ENCODE results near the gene TGOLN2.
"Not testable (repeated sequence)": the region's sequence is repeated elsewhere in the genome, so short reads cannot be mapped to it uniquely, and the experiment has no call there.

The TGOLN2 gene

DNA sequence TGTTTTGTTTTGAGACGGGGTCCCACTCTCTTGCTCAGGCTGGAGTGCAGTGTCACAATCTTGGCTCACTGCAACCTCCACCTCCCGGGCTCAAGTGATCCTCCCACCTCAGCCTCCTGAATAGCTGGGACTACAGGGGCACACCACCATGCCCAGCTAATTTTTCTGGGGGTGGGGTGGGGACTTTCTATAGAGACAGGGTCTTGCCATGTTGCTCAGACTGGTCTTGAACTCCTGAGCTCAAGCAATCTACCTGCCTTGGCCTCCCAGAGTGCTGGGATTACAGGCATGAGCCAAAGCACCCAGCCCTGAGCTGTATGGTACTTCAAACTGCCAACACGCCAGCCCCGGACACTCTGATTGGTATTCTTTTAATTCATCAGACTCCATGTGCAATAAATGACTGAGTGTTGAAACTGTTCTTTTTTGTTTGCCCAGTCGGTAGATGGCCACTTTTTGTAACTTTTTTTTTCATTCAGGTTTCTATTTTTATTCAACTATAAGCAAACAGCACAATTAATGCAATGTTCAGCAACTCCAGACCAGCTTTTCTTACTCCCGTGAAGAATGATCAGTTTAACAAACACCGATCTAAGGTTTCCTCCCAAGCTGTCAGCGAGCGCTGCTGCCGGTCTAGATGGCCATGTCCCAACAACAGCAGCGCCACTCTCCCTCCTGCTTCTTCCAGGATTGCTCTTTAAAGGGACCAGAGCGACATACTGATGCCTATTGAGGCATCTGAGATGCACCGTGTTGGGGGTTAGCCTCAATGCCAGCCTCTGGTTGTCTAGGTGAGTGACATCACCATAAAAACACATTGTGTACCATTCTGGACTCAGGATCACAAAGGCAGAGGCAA lies 12.5 kb upstream of the TGOLN2 start:
- DNase-seq: no peak

DNA sequence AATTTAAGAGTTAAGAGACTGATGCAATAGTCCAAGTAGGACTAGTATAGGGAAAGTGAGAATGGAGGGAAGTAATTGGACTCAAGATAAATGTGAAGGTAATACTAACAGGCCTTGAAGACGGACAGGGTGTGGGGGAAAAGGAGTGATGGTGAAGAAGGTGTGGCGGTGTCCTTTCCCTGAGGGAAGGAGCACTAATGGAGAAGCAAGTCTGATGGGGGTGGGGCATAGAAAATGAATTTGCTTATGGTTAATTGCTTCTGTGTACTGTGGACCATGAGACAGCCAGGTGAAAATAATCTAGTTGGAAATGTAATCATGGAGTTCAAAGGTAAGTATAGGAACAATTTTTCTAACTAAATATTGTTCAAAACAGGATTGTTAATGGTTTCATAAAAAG lies 7.1 kb upstream of the TGOLN2 start:
- DNase-seq: no peak

DNA sequence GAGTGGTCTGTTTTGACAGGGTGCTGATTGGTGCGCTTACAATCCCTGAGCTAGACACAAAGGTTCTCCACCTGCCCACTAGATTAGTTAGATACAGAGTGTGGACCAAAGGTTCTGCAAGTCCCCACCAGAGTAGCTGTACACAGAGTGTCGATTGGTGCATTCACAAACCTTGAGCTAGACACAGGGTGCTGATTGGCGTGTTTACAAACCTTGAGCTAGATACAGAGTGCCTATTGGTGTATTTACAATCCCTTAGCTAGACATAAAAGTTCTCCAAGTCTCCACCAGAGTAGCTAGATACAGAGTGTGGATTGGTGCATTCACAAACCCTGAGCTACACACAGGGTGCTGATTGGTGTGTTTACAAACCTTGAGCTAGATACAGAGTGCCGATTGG lies 6.1 kb upstream of the TGOLN2 start:
- not testable (repeated sequence) for DNase-seq

DNA sequence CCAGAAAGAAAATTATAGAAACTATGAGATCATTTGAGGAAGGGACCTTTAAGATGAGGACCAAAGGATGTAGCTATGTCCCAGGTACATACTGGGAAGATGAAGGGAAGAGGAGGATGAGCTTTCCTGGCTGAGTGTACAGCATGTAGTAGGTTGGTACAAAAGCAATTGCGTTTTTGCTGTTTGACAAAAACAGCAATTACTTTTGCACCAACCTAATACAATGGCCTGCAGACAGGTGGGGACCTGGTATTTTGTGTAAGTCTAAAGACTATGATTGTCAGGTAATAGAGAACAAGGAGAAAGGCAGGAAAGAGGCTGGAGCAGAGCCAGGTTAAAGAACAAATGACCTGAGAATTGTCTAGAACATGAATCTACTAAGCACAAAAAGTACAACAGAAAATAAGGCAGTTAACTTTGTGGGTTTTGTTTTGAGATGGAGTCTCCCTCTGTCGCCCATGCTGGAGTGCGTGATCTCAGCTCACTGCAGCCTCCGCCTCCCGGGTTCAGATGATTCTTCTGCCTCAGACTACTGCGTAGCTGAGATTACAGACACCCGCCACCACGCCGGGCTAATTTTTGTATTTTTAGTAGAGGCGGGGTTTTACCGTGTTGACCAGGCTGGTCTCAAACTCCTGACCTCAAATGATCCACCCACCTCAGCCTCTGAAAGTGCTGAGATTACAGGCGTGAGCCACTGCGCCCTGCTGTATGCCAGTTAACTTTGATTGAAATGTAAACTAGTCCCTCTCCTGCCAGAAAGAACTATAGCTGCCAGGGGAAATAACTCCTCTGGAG lies 3.2 kb upstream of the TGOLN2 start:
- no peak for DNase-seq

DNA sequence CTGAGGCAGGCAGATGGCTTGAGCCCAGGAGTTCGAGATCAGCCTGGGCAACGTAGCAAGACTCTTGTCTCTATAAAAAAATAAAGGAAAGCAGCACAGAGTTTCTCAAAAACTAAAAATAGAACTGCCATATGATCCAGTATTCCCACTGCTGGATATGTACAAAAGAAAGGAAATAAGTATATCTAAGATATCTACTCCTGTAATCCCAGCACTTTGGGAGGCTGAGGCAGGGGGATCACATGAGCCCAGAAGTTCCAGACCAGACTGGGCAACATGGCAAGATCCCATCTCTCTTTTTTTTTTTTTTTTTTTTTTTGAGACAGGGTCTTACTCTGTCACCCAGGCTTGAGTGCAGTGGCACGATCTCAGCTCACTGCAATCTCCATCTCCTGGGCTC lies 1.9 kb upstream of the TGOLN2 start:
- DNase-seq: not testable (repeated sequence)

DNA sequence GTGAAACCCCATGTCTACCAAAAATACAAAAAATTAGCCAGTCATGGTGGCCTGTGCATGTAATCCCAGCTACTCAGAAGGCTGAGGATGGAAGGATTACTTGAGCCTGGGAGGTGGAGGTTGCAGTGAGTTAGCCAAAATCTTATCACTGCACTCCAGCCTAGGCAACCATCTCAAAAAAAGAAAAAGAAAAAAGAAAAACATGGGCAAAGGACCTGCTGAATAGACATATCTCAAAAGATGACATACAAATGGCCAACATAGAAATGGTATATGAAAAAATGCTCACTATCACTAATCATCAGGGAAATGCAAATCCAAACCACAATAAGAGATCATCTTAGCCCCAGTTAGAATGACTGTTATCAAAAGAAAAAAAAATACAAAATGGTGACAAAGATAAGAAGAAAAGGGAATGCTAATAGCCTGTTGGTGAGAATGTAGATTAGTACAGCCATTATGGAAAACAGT lies 1.4 kb upstream of the TGOLN2 start:
- no peak for DNase-seq

DNA sequence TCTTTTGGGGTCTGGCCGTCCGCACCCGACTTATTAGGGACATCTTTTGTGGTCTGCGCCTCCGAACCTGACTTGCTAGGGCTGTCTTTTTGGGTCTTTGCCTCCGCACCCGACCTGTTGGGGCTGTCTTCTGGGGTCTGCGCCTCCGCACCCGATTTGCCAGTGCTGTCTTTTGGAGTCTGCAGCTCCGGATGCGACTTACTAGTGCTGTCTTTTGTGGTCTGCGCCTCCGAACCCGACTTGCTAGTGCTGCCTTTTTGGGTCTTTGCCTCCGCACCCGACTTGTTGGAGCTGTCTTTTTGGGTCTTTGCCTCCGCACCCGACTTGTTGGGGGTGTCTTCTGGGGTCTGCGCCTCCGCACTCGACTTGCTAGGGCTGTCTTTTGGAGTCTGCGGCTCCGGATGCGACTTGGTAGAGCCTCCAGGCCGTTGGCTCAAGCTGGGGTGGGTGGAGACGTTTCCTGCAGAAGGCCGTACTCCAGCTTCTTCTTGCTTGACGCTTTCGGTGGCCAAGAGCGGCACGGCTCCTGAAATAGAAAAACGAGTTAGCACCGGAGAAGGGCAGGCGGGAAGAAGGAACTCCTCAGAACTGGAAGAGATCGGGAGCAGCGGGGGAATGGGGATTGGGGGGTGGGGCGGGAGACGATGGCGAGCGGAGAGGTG lies 498 bp downstream of the TGOLN2 start:
- peak in 6 of 14 donors; percentile 51 to 76 (median 54) for DNase-seq

DNA sequence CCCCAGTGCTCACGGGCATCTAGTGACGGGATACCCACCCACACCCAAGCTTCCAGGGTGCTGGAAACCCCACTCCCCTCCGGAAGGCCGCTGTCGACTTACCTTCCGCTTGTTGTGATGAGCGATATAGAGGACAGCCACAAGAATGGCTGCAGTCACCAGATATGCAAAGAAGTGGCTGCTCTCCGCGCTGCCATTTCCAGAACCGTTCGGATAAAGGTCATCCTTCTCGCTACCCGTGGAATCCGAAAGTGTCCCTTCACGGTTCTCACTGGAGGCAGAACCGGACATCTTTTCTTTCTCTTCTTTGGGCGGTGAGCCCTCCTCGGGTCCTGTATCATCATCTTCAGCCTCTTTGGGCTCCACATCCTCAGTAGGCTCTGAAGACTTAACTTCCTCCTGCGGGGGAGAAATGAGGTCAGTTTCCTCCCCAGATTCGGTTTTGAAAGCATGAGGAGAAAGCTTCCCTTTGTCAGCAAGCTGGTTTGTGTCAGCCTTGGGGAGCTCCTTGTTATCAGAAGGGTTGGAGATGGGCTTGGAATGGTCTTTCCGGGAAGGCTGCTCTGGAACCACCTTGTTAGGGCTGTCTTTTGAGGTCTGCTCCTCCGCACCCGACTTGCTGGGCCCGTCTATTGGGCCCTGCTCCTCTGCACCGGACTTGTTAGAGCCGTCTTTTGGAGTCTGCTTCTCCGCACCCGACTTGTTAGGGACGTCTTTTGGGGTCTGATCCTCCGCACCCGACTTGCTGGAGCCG lies 1.2 kb downstream of the TGOLN2 start:
- DNase-seq: peak in 5 of 14 donors; percentile 12 to 46 (median 33)

DNA sequence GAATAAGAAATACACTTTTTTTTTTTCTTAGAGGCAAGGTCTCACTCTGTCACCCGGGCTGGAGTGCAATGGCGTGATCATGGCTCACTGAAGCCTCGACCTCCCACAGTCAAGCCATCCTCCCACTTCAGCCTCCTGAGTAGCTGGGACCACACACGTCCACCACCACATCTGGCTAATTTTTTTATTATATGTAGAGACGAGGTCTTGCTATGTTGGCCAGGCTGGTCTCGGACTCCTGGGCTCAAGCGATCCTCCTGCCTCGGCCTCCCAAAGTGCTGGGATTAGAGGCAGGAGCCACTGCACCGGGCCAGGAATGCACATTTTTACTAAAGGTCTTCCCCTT lies 2.4 kb downstream of the TGOLN2 start:
- DNase-seq: no peak

DNA sequence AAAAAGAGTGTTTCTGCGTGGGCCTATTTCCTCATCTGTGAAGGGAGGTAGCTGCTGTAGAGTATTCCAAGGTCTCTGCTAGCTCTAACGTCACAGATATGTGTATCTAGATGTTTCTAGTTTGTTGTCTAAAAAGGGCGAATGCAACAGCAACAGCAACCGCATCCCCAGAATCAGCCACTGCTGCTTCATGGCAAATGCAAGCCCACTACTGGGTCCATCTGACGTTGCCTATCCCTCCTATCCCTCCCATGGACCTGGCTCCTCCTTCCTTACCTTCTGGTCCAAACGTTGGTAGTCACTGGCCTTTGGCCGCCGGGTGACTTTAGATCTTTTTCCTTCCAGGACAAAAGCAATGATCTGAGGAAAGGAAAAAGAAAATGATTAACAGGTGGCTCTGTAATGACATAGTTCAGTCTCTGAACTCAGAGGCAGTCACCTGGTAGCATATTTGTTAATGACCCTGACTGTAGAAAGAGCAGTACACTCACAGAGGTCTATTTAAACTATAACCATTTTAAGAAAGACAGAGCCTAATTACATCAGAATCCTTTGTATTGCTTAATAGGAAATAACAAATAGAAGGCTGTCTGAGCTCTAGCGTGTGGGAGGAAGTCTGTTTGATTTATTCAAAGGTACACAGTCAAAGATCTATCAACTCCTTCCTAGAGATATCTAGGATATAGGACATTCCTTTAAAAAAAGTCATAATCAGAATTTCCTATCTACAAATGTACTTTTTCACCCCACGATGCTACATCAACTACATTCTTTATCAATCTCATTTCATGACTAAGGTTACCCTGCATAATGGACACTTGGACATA lies 2.9 kb downstream of the TGOLN2 start:
- no peak for DNase-seq

DNA sequence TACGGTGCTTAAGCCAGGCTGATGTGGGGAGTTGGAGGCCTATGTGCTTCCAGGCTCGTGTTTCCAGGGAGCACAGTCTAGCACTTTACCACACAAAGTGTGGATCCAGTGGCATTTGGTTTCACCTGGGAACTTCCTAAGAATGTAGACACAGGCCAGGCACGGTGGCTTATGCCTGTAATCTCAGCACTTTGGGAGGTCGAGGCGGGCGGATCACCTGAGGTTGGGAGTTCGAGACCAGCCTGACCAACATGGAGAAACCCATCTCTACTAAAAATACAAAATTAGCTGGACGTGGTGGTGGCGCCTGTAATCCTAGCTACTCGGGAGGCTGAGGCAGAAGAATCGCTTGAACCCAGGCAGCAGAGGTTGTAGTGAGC lies 3.8 kb downstream of the TGOLN2 start:
- DNase-seq: not testable (repeated sequence)

DNA sequence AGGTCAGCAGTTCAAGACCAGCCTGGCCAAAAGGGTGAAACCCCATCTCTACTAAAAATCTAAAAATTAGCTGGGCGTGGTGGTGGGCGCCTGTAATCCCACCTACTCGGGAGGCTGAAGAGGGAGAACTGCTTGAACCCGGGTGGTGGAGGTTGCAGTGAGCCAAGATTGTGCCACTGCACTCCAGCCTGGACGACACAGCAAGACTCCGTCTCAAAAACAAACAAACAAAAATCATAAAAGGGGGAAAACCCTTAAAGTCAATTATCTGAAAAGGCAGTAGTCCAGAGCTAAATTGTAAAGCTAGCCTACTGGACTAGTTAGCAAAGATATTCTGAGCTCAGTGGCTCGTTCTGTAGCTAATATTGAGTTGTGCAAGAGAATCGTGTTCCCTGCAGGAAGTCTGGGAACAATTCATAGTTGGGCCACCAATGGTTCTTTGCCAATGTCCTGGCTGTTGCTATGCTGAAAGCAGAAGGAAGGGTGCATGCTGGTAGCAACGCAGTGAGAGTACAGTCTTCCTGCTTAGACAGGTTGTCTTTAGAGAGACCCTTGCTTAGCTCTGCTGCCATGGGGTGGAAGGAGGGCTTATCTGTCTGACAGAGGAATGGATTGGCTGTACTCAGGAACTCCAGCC lies 4.3 kb downstream of the TGOLN2 start:
- DNase-seq: no peak

DNA sequence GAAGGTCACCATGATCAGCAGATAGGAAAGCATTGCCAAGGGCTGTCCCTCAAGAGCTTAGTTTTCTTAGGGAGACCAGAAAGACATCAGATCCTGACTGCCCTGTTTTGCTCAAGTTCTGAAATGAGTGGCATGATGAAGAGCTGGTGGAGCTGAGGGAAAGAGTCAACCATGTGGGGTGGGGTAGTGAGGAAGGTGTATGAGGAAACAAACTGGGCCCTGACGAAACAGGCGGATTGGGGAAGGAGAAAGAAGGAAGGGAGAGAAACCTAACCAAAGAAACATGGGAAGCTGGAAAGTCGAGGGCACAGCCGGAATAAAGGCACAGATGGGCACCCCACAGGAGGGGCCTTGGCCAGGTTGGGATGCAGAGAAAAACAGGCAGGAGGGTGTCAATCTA lies 8.0 kb downstream of the TGOLN2 start:
- DNase-seq: peak in 1 of 14 donors; percentile 19

DNA sequence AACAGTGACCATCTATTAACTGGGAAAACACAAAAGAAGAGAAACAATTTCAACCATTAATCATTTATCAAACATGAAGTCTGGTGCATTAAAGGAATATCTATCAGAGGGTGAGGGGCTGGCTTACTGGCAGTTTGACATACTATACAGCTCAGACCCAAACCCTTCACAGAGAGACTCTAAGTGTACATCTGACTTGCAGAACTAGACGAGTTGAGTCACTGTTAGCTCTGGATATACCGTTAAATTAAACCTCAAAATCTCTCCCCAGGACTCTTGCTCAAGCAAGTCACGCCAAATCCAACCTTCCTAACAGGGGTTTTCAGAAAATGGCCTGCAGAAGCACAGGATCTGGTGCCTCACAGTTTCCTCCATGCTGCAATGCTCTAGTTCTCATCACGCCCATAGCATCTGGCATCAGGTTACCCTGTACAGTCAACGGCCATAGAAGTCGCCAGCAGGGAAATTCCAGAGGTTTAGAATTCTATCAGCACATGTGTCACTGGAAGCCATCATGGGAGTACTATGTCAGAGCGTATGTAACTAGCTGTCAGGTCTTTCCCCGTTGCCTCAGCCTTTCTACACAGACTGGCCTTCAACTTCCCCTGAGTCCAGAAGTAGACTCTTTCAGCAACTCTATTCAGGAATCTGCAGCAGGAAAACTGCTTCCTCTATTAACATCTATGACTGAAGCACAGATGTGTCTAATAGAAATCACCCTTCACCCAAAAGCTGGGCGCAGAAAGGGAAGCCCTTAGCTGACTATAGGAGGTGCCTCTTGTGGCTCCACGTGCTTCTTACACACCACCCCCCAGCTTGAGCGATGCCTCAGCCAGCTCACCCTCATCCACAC lies 9.3 kb downstream of the TGOLN2 start:
- DNase-seq: no peak

DNA sequence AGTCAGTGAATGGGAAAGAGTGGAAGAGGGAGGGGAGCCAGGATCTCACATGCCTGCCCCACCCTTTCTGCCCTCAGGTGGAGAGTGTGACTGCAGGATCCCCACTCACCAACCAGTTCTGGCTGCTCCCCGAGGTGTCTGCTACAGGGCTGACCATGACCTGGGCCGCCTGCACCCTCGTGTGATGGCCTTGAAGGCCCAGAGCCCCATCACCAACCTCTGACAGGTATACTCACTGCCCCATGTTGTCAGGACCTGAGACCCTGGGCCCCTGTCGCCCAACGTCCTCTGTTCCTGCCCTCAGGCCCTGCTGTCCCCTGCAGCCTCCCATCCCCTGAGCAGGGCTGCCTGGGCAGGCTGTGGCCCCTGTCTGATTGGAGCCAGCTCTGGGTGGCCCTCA lies 11.9 kb downstream of the TGOLN2 start:
- DNase-seq: not testable (repeated sequence)

DNA sequence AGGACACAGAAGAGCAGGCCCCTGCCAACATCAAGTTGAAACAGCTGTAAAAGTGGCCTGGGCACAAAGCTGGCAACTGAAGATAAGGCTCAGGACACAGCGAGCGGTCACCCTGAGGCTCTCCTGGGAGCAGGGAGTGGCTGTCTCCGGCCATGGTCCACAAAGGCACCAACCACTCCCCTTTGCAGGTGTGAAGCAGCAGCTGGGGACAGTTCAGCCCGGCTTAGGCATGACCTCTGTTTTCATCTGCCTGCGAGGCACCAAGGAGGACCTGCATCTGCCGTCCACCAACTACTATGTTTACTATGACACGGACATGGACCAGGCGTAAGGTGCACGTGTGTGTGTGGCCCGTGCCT lies 12.9 kb downstream of the TGOLN2 start:
- no peak for DNase-seq

DNA sequence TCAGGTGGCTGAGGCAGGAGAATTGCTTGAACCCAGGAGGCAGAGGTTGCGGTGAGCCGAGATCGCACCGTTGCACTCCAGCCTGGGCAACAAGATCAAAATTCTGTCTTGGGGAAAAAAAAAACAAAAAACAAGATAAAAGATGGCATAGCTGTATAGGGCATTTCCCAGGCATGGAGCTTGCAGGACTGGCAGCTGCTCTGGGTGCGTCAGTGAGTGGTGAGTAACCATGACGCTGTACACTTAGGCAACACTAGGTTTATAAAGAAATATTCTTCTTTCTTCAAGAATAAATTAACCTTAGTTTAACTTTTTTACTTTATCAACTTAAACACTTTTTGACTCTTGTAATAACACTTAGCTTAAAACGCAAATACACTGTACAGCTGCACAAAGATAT lies 15.4 kb downstream of the TGOLN2 start:
- DNase-seq: no peak

DNA sequence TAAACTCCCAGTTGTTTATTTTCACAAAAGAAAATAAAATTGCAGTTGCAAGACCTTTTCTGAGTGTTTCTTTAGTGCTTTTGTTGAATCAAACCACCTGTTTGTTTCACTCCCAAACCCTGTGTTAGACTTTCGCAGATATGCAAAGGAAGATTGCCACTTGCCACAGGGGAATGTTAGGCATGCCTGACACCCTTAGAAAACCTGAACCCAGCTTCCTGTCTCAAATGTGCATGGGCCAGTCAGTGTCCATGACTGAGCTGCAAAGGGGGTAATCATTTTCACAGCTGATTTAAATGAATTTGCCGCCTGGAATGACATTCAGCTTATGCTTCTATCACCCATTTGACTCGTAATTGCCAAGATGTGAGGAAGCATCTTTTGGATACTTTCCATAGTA lies 17.5 kb downstream of the TGOLN2 start:
- no peak for DNase-seq

DNA sequence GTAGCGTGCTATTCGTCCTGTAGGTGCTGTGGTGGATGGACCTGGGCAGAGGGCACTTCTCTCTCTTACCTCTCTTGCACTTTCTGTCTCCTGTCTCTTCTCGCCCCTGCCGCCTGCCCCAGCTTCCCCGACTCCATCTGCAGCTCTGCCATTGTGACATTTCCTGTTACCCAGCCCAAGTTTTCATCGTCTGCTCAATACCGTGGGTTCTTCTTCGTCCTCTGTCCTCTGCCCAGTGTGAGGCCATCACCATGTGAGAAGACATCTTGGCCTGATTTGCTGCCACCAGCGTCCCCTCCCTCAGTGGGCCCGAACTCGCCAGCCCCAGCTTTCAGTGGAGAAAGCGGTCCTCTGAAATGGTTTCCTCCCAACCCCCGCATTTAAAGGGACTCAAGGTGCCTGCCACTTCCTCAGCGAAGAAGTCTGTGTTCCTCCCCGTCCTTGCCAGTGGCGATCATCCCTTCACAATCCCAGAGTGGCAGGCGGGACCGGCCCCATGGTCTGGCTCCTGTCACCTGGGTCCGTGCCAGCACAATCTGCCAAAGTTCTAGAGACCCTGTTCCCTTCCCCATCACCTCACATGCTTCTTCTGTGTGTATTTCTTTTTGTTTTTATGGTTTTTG lies 18.0 kb downstream of the TGOLN2 start:
- DNase-seq: peak in 5 of 14 donors; percentile 7 to 47 (median 36)
